Hematopoietic multipotent progenitor cell treated with erythropoietin and hydrocortisone succinate and interleukin-3 and kit ligand, for 17 days (in vitro differentiated cells): ENCODE measurements around the gene SSPN.

Experiments
- DNase-seq: peaks from one replicate; pipeline ENCODE4 v3.0.0-alpha.2; 2015; ENCODE audit warnings: low spot score

SSPN gene

GRCh38 chr12:26195250-26195640, at the start of gene SSPN:
SSPN (plus strand) TSS chr12:26195573; CDS start chr12:26195673, 100 bp downstream.
- no peak for DNase-seq

DNA sequence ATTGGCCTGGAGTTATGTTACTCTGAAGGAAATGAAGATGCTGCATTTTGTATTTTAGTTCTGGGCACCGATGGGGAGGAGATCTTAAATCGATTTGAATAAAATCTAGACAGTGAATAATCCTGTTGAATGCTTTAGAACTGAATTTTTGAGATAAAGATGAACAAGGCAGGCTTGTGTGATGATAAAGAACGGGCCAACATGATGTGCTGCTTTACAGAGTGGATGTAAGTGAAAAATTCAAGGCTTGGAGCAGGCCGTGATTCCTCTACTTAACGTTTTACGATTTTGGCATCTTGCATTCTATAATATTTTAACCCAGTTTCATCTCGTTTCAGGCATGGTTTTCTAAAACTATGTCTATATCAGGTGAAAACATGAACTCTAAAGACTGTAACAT, 47.1 kb upstream of the SSPN start:
- DNase-seq: no peak

GRCh38 chr12:26149968-26150500, 45.3 kb upstream of the SSPN start:
- no peak for DNase-seq

DNA sequence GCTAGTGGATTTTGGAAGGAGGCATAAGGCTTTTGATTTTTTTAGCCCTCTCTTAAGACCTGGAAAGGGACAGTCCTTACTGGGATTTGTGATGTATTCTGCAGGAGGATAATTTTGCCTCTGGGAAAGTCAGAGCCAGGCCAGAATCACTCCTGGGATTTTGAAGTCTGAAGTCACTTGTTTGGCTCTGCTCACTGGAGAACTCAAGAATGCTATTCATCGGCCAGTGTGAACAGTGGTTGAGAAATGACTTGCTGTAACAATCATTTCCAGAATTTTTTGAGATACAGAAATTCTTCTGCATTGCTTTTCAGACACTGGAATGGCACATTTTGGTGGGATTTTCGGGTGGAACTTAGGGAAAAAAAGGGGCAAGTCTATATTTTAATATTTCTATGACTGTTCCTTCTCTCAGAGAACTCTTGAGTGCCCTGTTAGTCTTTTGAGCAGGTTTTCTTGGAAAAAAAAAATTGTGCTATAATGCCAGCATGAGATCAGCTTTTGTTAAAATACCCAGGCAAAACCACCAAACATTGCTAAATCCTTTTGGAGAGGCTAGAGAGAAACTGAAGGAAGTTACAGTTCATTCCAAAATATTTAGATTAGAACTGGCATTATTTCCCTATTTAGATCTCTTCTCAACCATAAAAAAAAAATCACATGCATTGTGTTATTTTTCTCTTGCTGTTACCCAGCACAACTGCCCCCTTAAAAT, 44.5 kb upstream of the SSPN start:
- DNase-seq: no peak

GRCh38 chr12:26152507-26153102, 42.8 kb upstream of the SSPN start:
- DNase-seq: no peak

DNA sequence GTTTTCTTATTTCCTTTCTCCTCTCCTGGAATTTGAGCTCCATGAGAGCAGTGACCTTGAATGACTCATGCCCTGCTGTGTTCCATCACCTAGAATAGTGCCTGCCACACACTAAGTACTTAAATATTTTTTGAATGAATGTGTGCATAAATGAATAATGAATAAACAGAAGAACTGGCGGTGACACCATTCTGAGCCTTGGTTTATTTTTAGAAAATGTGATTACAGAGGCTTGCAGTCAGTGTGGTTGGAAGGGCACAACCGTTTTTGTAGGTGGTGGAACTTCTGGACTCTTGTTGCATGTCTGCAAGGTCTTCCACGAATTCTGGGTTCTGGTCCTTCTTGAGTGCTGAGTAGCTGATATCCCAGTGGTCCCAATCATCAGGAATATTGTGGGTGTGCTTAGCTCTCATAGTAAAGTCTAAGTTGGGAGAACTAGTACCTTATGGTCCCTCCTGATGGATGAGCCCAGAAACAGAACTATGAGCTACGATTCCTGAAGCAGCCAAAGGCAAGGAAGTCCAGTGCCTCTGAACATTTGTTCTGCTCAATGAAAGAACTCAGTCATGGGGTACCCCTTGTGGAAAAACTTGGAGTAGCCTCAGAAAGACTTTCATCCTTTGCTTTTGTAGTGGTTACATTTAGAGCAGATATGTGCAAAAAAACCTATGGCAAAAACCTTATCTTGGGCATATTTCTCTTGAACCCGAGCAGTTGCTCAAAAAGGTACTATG, 41.8 kb upstream of the SSPN start:
- no peak for DNase-seq

GRCh38 chr12:26156201-26156871, 39.0 kb upstream of the SSPN start:
- DNase-seq: no peak

GRCh38 chr12:26157001-26157400, 38.4 kb upstream of the SSPN start:
- DNase-seq: no peak

GRCh38 chr12:26158078-26158764, 37.2 kb upstream of the SSPN start:
- DNase-seq: no peak

GRCh38 chr12:26162174-26162573, 33.2 kb upstream of the SSPN start:
- no peak for DNase-seq

DNA sequence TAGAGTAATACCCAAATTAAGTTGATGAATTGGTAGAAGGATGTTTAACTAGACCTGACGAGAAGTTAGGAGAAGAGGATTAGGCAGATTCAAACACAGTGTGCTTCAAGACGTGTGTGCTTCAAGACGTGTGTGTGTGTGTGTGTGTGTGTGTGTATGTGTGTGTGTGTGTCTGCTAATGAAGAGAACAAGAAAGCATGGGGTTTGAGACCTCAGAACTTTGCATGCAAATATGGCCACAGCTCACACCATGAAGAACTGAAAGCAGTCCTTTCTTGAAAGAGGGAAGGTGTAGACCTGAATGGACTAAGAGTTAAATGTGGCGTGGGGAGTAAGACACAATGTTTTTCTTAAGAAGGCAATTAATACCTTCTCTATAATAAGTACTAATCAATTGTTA, 32.5 kb upstream of the SSPN start:
- DNase-seq: no peak

DNA sequence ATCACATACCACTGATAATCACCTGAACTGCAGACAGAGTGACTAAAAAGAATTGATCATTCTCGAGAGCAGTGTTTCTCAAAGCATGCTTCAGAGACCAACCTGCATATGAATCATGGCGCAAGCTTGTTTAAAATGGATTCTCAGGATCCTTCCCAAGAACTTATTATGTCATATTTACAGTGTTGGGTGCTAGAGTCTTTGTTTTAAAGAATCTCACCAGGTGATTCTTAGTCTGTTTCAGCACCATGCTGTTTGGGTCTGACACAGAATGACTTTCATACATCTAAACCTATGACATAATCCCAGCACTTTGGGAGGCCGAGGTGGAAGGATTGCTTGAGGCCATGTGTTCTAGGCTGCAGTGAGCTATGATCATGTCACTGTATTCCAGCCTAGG, 31.3 kb upstream of the SSPN start:
- no peak for DNase-seq

DNA sequence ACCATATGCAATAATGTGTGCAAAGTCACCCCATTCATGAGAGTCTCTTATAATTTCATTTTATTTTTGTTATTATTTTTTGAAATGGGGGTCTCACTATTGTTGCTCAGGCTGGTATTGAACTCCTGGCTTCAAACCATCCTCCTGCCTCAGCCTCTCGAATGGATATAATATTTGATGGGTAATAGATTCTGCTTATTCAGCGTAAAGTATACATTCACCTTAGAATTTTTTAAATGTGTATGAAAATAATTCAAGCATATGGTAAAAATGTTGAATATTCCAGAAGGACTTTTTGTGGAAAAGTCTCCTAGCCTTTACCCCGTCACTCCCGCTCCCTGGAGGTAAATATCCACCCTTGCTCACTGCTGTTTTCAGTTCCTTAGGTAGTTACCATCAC, 23.4 kb upstream of the SSPN start:
- DNase-seq: no peak

DNA sequence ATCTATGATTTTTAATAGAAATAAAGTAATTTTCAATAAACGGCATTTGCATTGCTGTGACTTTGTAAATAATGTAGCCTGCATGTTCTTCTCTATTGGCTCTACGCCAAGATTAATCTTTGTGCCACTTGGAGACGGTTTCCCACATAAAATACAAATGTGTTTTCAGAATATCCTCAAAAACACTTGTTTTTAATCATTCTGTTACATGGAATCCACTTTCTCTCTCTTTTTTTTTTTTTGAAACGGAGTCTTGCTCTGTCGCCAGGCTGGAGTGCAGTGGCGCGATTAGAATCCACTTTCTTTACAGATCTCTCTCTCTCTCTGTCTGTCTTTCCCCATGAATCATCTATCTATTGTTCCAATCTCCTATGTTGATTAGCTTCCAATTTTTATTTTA, 22.8 kb upstream of the SSPN start:
- DNase-seq: no peak

DNA sequence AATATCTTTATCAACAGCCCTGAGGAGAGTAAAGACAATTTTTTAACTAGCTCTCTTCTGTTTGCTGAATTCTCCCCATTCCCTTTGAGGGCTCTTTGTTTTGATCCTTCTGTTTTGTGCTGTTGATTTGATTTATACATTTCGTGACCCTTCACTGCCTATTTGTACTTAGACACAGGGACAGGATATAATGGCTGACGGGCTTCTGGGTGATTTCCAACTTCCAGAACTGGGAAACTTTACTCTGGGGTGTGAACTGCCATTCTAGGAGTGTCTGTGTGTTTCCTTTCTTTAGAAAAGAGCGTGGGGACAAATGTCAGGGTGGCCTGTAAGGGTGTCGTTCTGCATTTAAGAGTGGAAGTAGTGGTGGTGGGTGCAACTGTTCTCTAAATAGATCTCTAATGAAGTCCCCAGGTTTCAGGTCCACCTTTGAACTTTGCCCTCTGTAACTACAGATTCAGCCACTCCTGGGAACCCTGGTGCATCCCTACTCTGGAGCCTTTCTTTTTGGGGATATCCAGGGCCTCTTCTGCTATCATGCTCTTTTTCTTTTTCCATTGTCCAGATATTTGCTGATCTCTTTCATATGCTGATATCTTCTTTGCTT, 22.3 kb upstream of the SSPN start:
- DNase-seq: no peak

- DNase-seq: no peak
Observed at GRCh38 chr12:26176725-26177124, 18.6 kb upstream of the SSPN start.

DNA sequence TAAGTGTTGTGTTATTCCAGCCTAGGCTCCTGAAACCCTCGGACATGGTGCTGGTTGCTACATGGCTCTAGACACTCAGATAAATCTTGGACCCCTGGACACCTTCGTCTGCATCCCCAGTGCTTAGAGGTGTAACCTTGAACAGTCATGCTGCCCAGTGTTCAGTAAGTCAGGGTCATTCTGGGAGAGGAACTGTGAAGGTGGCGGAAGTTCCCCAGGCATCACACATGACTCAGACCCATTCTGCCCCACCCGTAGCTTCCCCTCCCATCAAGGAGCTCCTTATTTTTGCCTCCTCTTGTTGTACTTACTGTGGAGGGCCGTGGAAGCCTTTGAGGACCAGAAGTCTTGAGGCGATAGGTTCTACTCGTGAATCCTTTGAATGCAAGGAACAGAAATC, 18.1 kb upstream of the SSPN start:
- DNase-seq: no peak

DNA sequence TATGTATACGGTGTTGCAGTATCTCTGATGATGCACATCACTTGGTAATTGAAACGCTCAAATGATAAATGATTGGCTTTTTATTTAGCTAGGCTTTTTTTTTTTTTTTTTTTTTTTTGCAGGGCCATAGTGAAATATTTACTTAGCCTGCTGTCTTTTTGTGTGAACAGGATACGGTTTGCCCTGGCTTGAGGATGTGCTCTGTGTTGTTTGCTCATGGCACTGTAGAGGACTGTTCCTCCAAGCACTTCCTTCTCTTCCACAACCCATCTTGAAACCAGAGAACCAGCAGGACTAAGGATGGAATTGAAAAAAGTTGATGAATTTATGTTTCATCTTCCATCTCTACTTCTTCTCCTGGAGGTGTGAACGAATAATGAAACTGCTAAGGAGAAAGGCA, 15.5 kb upstream of the SSPN start:
- no peak for DNase-seq

DNA sequence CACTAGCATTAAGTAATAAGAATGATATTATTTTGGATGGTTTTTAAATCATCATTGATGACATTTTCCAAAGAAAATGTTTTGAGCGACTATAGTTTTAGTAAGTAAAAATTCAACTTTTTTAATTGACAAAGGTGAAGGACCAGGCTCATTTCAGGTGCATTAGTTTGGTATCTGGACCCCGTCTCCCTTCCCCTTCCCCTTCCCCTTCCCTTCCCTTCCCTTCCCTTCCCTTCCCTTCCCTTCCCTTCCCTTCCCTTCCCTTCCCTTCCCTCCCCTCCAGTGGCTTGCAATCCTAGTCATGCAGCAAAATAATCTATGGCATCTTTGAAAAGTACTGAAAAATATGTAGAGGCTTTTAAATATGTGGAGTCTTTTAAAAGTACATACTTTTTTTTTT, 13.0 kb upstream of the SSPN start:
- no peak for DNase-seq

- no peak for DNase-seq
Observed at GRCh38 chr12:26185532-26186320, 9.6 kb upstream of the SSPN start.
